HG02610 (cell line): ENCODE results near the gene ZBTB12.
"Not testable (repeated sequence)": the region's sequence is repeated elsewhere in the genome, so short reads cannot be mapped to it uniquely, and the experiment has no call there.

Experiments
- ATAC-seq: cut with Tn5 transposase; IDR thresholded peaks from one replicate; pipeline ENCODE4 v1.9.1; 2021; ENCODE audit warnings: mild to moderate bottlenecking, moderate library complexity; ENCODE audit not compliant: unreplicated experiment

The ZBTB12 gene

DNA sequence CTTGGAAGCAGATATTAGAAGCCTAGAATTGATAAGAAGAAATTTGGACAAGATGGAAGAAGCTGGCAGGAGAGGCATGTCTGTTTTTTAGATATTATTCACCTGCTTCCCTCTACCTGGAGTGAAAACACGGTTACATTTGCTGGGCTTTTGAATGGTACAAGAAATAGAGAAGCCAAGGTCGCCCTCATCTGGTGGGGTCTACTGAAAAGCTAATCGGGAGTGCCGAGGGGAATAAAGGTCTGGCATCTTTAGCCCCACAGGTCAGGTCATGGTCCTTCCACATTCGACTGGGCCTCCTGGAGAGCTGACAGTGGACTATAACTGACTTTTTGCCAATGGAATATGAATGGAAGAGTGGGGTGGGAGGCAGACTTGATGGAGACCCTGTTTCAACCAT, 21.1 kb upstream of the ZBTB12 start:
- no peak for ATAC-seq

DNA sequence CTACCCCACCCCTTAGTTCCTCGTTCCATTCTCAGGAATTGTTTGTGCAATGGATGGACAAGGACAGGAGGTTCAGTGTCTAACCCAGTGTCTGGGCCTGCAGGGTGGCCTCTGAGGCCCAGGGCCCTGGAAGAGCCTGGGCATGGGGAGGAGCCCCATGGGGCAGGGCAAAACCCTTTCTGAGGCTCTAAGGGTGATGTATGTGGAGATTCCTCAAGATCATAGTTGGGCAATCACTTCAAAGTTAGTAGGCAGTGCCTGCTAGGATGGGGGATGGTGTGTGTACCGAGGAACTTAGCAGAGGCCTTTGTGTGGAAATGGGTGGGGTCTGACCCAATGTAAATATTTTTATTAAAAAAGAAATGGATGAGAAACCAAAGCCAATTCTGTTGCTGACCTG, 18.9 kb upstream of the ZBTB12 start:
- no peak for ATAC-seq

DNA sequence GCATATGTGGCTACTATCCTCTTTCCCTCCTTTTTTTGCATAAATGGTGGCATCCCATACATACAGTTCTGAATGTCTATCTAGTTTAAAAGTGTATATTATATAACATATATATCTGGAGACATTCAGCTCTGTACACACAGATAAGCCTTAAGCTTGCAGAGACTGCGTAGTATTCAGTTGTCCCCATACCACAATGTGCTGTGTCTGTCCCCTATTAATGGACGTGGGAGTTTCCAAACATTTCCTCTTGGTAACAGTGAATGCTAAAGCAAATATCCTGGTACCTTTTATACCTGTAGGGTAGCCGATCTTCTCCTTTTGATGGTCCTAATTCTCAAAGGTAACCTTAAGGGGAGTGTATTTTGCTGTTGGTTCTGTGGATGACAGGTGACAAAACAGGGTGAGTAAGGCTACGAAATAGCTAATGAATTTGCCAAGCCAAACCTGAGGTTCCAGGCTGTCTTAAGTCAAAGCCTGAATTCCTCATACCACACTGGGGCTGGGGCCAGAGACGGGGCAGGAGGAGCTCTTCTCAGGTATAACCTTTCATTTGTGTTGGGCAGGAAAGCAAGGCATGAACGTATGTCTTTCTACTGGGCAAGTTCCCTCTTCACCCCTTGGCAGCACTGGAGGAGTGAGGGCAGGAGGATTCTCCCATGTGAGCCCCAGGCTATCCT, 17.9 kb upstream of the ZBTB12 start:
- ATAC-seq: no peak

DNA sequence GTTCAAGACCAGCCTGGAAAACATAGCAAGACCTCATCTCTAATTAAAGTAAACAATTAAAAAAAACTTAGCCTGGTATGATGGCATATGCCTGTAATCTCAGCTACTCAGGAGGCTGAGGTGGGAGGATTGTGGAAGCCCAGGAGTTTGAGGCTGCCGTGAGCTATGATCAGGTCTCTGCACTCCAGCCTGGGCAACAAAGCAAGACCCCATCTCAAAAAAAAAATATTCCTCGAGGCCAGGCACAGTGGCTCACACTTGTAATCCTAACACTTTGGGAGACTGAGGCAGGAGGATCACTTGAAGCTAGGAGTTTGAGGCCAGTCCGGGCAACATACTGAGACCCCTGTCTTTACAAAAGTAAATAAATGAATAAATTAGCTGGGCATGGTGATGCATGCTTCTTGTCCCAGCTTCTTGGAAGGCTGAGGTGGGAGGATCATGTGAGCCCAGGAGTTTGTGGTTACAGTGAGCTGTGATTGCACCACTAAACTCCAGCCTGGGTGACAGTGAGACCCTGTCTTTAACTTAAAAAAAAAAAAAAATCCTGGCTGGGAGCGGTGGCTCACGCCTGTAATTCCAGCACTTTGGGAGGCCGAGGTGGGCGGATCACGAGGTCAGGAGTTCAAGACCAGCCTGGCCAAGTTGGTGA, 16.3 kb upstream of the ZBTB12 start:
- no peak for ATAC-seq

DNA sequence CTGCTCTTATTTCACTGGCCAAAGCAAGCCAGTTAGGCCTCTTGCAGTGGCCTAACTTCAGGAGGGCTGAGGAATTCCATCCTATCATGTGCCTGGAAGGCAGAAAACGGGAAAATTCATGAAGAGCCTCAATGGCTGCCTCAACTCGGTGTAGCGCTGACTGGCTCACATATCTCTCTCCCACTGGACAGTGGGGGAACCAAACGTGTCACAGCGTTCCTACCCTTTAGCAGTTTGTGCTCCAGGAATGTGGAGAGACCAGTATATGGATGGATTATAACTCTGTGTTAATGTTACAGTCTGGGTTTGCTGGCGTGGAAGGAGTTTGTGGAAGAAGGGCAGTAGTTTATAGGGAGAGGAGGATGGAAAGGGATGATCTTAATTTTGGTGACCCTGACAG, 13.9 kb upstream of the ZBTB12 start:
- no peak for ATAC-seq

DNA sequence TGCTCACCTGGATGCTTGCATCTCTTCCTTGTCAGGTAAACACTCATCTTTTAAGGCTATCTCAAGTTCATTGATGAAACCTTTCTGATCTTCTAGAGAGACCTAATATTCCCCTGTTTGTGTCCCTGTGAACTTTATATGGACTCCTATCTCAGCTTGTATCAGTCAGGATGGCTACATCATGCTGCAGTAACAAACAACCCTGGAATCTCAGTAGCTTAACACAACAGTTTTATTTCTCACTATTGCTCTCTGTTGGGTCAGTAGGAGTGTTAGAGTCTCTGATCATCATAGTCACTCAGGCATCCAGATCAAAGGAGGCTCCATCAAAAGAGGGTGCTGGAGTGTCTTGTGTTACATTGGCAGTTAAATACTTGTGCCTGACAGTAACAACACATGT, 13.5 kb upstream of the ZBTB12 start:
- no peak for ATAC-seq

DNA sequence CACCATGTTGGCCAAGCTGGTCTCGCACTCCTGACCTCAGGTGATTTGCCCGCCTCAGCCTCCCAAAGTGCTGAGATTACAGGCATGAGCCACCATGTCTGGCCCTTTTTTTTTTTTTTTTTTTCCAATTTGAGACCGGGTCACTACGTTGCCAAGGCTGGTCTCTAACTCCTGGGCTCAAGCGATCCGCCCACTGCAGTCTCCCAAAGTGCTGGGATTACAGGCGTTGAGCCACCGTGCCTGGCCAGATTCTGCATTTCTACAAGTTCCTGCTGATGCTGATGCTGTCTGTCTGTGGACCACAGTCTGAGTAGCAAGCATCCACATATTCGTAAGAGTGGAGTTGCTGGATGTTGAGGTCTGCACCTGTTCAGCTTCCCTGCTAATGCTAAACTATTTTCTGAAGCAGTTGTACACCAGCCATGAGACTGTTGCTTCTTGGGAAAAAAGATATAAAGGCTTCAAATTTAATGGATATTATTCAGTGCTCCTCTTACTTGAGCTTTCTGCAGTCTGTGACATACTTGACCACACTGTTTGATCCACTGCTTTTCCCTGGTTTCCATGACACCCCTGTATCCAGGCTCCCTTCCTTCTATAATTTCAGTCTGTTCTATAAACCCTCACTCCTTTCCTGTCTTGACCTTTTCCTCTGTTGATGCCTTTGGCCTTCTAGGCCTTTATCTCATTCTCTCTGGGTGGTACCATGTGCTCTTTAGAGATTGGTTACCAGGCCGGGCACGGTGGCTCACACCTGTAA, 10.1 kb upstream of the ZBTB12 start:
- no peak for ATAC-seq

DNA sequence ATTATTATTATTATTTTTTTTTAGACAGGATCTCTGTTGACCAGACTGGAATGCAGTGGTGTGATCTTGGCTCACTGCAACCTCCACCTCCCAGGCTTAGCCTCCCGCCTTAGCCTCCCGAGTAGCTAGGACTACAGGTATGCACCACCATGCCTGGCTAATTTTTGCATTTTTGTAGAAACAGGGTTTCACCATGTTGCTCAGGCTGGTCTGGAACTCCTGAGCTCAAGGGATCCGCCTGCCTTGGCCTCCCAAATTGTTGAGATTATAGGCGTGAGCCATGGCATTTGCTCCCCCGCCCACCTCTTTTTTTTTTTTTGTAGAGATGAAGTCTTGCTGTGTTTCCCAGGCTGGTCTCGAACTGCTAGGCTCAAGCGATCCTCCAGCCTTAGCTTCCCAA, 7.4 kb upstream of the ZBTB12 start:
- not testable (repeated sequence) for ATAC-seq

DNA sequence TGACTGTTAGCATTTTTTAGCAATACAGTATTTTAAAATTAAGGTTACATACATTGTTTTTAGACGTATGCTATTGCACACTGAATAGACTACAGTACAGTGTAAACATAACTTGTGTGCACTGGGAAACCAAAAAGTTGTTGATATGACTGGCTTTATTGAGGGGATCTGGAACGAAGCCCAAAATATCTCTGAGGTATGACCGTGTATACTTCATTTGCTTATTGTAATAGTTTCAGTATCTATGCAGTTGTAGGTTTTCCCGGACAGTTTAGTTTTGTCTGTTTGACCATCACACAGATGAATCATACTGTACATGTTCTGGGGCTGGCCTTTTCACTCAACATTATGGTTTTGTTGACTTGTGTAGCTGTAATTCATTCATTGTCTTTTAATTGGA, 6.9 kb upstream of the ZBTB12 start:
- peak; percentile 94 for ATAC-seq

DNA sequence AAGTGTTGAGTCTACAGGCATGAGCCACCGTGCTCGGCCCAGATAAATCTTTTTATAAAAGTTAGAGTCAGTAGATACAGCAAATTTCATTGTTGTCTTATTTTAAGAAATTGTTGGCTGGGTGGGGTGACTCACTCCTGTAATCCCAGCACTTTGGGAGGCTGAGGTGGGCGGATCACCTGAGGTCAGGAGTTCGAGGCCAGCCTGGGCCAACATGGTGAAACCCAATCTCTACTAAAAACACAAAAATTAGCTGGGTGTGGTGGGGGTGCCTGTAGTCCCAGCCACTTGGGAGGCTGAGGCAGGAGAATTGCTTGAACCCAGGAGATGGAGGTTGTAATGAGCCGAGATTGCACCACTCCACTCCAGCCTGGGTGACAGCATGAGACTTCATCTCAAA, 6.4 kb upstream of the ZBTB12 start:
- ATAC-seq: not testable (repeated sequence)

DNA sequence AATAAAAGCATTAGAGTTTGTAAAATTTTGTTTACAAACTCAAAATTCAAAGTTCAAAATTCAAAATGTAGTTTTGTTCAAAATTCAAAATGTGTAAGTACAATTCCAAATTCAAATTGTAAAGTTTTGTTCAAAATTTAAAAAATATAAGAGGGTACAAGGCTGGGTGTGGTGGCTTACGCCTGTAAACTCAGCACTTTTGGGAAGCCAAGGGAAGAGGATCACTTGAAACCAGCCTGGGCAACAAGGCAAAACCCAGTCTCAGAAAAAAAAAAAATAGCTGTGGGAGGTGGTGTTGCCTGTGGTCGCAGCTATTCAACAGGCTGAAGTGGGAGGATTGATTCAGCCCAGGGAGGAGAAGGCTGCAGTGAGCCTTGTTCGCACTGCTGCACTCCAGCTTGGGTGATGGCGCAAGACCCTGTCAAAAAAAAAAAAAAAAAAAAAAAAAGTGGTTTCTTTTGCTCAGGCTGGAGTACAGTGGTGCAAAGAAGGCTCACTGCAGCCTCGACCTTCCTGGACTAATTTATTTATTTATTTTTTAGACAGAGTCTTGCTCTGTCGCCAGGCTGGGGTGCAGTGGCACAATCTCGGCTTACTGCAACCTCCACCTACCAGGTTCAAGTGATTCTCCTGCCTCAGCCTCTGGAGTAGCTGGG, 5.4 kb upstream of the ZBTB12 start:
- no peak for ATAC-seq

DNA sequence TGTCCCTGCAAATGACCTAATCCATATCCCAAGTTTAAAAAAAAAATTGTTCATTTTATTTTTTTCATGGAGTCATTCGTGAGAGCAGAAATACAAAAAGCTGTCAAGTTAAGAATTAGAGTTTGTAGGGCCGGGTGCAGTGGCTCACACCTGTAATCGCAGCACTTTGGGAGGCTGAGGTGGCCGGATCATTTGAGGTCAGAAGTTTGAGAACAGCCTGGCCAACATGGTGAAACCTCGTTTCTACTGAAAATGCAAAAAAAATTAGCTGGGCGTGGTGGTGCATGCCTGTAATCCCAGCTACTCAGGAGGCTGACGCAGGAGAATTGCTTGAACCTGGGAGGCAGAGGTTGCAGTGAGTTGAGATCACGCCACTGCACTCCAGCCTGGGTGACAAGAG, 4.8 kb upstream of the ZBTB12 start:
- ATAC-seq: not testable (repeated sequence)

DNA sequence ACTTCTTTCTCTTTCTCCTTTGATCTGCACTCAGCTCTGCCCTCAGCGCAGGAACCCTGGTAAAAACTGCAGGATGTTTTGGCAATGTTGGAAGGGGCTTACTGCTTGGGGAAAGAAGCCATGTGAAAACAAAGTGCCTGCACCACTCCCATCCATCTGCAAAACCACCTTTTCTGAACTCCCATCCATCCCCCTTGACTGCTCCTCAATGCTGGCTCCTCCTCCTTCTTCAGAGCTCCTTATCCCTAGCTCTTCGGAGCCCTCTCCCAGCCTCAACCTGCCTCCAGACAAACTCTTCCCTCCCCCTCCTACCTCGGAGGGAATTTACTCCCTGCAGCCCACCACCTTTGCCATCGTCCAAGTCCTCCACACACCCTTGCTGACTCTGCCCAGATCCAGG, 4.2 kb upstream of the ZBTB12 start:
- ATAC-seq: no peak

DNA sequence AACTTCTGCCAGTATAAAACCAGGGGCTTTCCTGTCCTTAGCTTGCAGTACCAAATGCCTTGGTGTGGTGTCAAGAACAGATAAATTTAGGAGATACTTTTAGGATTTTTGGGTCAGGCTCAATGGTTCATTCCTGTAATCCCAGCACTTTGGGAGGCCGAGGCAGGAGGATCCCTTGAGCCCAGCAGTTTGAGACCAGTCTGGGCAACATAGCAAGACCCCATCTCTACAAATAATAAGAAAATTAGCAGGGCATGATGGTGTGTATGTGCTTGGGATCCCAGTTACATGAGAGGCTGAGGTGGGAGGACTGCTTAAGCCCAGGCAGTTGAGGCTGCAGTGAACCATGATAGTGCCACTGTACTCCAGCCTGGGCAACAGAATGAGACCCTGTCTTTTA, 3.2 kb upstream of the ZBTB12 start:
- ATAC-seq: no peak

DNA sequence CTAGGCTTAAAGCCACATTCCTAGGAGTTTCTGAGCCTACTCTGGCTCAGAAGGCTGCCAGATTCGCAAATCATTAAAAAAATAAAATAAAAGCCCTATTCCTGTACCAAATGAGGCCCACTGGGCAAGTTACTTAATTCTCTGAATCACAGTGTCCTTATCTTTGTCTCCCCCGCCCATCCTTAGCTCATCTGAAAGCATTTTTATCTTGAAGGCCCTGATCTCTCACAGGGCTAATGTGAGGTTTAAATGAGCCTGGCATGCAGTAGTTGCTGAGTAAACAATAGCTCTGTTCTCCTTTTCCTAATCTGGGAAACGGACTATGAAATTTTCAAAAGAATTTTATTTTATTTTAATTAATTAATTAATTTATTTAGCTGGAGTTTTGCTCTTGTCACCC, 2.1 kb upstream of the ZBTB12 start:
- ATAC-seq: no peak

DNA sequence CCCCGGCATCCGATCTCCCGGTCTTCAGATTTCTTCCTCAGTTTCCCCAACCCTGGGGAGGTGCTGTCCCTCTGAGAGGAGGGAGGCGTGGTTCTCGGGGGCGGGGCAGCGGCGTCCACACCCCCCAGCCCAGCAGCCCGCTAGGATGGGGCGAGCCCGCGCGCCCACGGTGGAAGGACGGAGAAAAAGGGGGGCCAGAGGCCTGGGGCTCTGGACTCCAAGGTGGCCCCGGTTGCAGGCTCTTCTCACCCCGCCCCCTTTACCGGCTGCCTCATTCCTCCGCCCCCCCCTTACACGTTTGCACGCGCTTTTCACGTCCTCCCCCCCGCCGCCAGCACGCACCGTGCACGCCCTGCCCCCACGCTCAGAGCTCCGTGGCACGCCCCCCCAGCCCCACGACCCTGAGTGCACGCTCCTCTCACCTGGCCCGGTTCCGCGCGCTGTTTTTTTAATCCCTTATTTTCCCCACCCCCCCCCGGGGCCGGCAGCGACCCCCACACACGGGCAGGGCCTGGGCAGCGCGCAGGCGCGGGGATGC, 402 bp downstream of the ZBTB12 start:
- no peak for ATAC-seq

DNA sequence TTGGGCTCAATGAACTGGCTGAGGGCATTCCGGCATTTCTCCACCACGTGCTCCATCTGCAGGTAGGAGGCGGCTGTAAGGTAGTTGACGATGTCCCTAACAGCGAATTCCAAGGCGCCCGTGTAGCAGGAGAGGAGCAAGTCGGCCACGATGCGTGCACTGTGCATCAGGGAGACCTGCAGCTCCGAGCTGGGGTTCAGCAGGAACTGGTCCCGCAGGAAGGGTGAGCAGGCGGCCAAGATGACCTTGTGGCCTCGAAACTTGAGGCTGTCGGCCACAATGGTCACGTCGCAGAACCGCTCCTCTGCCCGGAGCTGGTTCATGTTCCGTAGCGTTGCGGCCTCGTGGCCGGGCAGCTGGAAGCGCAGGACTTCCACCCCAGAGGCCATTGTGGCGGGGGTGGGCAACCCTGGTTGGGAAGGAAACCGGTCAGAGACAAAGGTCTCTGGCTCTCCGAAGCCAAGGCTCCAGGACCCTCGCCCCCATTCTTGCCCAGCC, 920 bp downstream of the ZBTB12 start:
- ATAC-seq: no peak

DNA sequence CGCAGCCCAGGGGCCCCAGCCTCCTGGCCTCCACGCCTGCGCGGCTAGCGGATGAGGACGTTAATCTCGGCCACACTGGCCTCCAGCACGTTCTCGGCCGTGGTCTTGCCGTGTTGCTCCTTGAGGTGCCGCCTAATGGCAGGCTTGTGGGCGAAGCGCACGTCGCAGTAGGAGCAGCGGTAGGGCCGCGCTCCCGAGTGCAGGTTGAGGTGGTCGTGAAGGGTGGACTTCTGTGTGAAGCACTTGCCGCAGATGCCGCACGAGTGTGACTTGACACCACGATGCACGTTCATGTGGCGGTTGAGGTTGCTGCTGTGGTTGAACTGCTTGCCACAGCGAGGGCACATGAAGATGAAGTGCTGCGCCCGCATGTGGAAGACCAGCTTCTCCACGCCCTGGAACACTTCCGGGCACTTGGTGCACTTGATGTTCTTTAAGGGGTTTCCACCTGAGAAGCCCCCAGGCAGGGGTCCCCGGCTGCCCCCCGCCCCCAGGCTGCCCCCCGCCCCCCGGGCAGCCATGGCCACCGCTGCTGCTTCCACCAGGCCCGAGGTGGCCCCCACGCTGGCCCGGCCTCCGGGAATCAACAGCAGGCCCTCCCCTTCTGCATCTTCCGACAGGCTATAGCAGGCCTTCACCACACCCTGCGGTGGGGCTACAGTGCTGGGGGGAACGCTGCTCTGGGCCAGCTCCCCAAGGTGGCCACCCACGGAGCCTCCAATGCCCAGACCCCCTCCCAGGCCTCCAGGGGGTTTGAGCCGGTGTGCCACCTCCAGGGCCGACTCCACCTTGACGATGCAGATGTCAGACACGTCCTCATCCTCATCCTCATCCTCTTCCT, 1.8 kb downstream of the ZBTB12 start:
- no peak for ATAC-seq

DNA sequence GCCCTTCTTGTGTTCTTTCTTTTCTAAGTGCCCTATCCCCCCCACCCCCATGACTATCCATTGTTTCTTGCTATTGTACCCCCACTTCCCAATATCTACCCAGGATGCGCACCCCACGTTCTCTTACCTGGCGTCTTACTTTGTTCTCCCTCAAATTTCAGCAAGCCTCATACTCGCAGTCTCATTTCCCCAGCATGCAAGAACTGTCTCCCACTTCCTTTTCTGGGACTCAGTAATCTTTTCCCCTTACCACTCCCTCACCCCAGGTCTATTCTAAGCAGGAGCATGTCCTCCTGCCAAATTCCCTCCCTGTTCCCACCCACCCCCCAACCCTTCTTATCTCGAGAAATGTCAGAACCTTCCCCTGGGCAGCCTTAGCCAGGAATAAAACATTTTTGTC, 2.7 kb downstream of the ZBTB12 start:
- no peak for ATAC-seq

DNA sequence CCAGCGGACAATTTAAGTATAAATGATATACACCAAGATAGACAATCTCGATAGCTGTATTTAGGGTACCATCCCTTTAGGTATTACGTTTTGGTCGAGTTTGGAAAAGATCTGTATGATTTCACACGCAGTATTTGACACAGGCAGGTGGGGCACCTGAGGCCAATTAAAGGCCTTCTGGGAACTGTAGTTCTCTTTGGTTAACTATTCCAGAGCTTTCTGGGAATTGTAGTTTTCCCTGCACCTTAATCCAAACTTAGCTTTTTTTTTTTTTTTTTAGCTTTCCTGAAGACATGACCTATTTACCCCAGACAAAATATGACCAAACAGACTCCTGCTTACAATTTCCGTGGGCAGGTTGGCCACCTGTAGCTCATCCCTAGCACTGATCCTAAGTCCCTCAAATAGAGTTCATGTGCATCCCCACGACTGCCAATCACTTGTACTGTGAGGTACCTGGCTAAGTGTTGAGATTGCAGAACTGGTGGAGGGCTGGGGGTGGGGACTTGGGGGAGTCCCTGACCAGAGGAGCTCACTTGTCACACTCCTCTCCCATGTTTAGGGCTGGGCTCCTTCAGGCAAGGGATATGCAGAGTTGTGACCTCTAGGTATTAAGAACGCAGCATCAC, 3.4 kb downstream of the ZBTB12 start:
- ATAC-seq: no peak
